Fibroblast of pulmonary artery (primary cell): ENCODE results near the gene AKR1A1.

Source experiments
- DNase-seq: peaks from one replicate; pipeline ENCODE4 v3.0.0-alpha.2; 2010; ENCODE audit warnings: low read depth
- H3K4me3 ChIP-seq: replicated peaks from 2 replicates; pipeline ENCODE4 v1.5.1; 2011; ENCODE audit warnings: low read depth, mild to moderate bottlenecking, control low read depth, low read length, moderate library complexity
- TF ChIP-seq, protein P1 (sequence below): IDR thresholded peaks from 2 replicates; pipeline ENCODE4 v1.5.1; 2011; ENCODE audit warnings: mild to moderate bottlenecking, control low read depth, low read length, inconsistent platforms; ENCODE audit errors: missing control alignments

Gene AKR1A1

DNA sequence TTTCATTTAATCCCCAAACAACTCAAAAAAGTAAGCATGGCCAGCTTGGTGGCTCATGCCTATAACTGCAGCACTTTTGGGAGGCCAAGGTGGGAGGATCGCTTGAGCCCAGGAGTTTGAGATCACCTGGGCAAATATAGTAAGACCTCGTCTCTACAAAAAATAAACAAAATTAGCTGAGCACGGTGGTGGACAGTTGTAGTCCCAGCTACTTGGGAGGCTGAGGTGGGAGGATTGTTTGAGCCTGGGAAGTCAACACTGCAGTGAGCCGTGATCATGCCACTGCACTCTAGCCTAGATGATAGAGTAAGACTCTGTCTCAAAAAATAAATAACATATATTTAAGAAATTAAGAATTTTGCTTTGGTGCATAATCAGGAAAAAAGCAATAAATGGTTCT is 6.1 kb upstream of the AKR1A1 start:
- DNase-seq = no peak
- H3K4me3 ChIP-seq = no peak overlapping the region
- TF ChIP-seq, protein P1, sequence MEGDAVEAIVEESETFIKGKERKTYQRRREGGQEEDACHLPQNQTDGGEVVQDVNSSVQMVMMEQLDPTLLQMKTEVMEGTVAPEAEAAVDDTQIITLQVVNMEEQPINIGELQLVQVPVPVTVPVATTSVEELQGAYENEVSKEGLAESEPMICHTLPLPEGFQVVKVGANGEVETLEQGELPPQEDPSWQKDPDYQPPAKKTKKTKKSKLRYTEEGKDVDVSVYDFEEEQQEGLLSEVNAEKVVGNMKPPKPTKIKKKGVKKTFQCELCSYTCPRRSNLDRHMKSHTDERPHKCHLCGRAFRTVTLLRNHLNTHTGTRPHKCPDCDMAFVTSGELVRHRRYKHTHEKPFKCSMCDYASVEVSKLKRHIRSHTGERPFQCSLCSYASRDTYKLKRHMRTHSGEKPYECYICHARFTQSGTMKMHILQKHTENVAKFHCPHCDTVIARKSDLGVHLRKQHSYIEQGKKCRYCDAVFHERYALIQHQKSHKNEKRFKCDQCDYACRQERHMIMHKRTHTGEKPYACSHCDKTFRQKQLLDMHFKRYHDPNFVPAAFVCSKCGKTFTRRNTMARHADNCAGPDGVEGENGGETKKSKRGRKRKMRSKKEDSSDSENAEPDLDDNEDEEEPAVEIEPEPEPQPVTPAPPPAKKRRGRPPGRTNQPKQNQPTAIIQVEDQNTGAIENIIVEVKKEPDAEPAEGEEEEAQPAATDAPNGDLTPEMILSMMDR = no peak

GRCh38 chr1:45545019-45545493 is 5.6 kb upstream of the AKR1A1 start:
- H3K4me3 ChIP-seq = no peak overlapping the region
- TF ChIP-seq, protein P1 = no peak
- no peak for DNase-seq

DNA sequence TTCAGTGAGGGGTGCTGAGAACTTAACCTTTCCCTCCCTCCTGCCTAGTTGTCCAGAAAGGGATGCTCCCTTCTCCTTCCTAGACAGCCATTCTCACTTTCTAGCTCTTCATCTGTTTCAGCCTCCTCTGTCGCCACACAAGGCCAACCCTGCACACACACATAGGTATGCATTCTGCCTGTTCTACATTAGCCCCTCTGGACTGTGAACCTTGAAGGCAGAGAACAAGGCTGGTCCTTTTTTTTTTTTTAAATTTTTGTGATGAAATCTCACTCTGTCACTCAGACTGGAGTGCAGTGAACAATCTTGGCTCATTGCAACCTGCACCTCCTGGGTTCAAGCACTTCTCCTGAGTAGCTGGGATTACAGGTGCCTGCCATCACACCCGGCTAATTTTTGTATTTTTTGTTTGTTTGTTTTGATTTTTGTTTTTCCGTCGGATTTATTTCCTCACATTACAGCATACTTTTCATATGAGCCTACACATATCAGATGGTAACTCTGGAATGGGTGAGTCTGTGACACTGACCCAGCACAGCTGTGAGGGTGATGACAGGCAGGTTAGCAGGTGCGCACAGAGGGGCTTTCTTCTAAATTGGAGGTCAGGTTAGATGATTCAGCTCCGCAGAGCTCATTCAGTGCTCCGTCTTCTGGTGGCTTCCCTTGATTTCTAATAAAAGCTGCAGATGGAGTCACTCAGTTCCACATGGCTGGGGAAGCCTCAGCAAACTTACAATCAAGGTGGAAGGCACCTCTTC is 4.9 kb upstream of the AKR1A1 start:
- DNase-seq = no peak
- TF ChIP-seq, protein P1 = no peak
- H3K4me3 ChIP-seq = no peak overlapping the region

GRCh38 chr1:45551684-45552083 is 1.1 kb downstream of the AKR1A1 start:
- peak overlapping the region; percentile 97 for H3K4me3 ChIP-seq
- TF ChIP-seq, protein P1 = no peak
- DNase-seq = no peak

- TF ChIP-seq, protein P1 = no peak
- DNase-seq = no peak
- H3K4me3 ChIP-seq = no peak overlapping the region
Observed at GRCh38 chr1:45552331-45552730, 1.7 kb downstream of the AKR1A1 start.

DNA sequence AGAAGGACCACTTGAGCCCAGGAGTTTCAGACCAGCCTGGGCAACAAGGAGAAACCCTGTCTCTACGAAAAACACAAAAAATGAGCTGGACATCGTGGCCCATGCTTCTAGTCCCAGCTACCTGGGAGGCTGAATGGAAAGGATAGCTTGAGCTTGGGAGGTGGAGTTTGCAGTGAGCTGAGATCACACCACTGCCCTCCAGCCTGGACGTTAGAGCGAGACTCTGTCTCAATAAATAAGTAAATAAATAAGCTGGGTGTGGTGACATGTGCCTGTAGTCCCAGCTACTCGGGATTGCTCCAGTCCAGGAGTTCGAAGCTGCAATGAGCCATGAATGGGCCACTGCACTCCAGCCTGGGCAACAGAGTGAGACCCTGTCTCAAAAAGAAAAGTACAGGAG is 3.6 kb downstream of the AKR1A1 start:
- no peak for DNase-seq
- no peak overlapping the region for H3K4me3 ChIP-seq
- TF ChIP-seq, protein P1 = no peak
